Esophagus (tissue), 2 donors: Measurements from ENCODE around the gene CCDC60. TPM values are rescaled to one million over a fixed set of nuclear protein-coding genes. Genes with fewer than 3 reads are reported as not detected.

Source experiments
- H3K27ac ChIP-seq, 2 donors: one replicate each; pipeline ENCODE4 v1.5.1; 2013; ENCODE audit warnings: low read depth in 2 of 2, mild to moderate bottlenecking in 2 of 2, inconsistent platforms in 1 of 2, low read length in 1 of 2, moderate library complexity in 1 of 2
- H3K27me3 ChIP-seq, 2 donors: one replicate each; pipeline ENCODE4 v1.6.1; 2013; ENCODE audit warnings: low read length in 2 of 2, control low read depth in 1 of 2, mild to moderate bottlenecking in 1 of 2; ENCODE audit not compliant: insufficient read depth in 2 of 2, control insufficient read depth in 1 of 2
- H3K36me3 ChIP-seq, 2 donors: one replicate each; pipeline ENCODE4 v1.6.1; 2013; ENCODE audit warnings: low read length in 1 of 2; ENCODE audit not compliant: control insufficient read depth in 2 of 2, insufficient read depth in 2 of 2
- H3K4me1 ChIP-seq, 2 donors: one replicate each; pipeline ENCODE4 v1.6.1; 2013; ENCODE audit warnings: low read length in 1 of 2; ENCODE audit not compliant: control insufficient read depth in 2 of 2, insufficient read depth in 2 of 2
- H3K4me3 ChIP-seq, 2 donors: one replicate each; pipeline ENCODE4 v1.5.1; 2013; ENCODE audit warnings: low read length in 2 of 2, mild to moderate bottlenecking in 2 of 2, low read depth in 1 of 2, moderate library complexity in 1 of 2
- H3K9me3 ChIP-seq, 2 donors: one replicate each; pipeline ENCODE4 v1.6.1; 2013; ENCODE audit warnings: mild to moderate bottlenecking in 2 of 2, low read depth in 1 of 2, low read length in 1 of 2, moderate library complexity in 1 of 2; ENCODE audit not compliant: control insufficient read depth in 2 of 2, insufficient read depth in 1 of 2
- WGBS, 2 donors: extraction: QIAGEN DNeasy Blood & Tissue Kit; methylation state at CpG; one replicate each; pipeline ENCODE4 v1.1.7; 2013; 5-methylcytosine and 5-hydroxymethylcytosine counted together
- polyA plus RNA-seq, 2 donors: library from polyadenylated mRNA; stranded (reverse); fragments of 200-250 nt; gene quantifications; one replicate each; pipeline ENCODE4 v1.2.3, GENCODE V29; 2013
- donor health status: healthy with polysubstance abuse.
- donor health status: Bipolar disorder and iron deficiency.

The CCDC60 gene
- polyA plus RNA-seq, 2 donors, result 0.53 to 1.4 TPM

DNA sequence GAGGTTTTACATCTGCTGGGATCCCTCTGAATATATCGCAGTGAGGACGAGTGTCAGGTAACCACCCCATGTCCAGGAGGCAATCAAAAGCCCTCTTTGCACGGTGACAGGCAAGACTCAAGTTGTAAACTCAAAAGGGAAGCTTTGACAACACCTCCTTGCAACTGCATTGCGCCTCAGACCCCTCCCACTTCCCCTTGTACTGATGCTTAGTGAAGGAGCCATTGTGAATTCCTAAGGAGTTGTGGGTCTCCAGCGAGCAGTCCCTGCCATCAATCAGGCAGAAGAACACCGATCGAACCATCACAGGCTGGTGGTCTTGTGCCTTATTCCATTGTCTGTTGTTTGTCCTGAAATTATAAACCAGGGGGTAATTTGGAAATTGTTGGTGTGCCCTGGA, 112.6 kb downstream of the CCDC60 start:
- WGBS, 2 donors, result 47 to 58% methylated on average over 7 of the region's 7 CpGs
- Histone ChIP-seq H3K36me3 (no peaks in the 10 kb centered on the region), H3K4me3 (no peak overlapping the region), H3K9me3 (no peaks in the 10 kb centered on the region), H3K27ac (no peak overlapping the region), H3K27me3 (no peaks in the 10 kb centered on the region), H3K4me1 (peaks cover 0 to 2% of the 10 kb centered on the region in 2 donors)

DNA sequence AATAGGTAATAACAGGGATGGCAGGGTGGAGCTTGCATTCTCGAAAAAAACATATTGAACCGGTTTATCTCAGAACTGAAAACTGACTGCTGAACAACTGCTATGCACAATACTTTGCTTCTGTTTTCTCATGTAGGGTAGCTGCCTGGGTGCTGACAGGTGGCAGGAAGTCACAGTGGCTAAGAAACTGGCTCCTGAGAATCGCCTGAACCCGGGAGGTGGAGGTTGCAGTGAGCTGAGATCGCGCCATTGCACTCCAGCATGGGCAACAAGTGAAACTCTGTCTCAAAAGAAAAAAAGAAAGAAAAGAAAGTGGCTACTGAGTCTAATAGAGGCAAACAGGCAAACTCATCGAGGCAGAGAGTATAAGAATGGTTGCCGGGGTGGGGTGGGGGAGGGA, 113.1 kb downstream of the CCDC60 start:
- H3K27me3 ChIP-seq, result no peaks in the 10 kb centered on the region
- WGBS, 2 donors, result 62 to 70% methylated on average over 8 of the region's 8 CpGs
- H3K9me3 ChIP-seq, result no peaks in the 10 kb centered on the region
- no peak overlapping the region for H3K4me3 ChIP-seq
- H3K4me1 ChIP-seq, result peaks cover 0 to 2% of the 10 kb centered on the region in 2 donors
- no peaks in the 10 kb centered on the region for H3K36me3 ChIP-seq
- H3K27ac ChIP-seq, result no peak overlapping the region

DNA sequence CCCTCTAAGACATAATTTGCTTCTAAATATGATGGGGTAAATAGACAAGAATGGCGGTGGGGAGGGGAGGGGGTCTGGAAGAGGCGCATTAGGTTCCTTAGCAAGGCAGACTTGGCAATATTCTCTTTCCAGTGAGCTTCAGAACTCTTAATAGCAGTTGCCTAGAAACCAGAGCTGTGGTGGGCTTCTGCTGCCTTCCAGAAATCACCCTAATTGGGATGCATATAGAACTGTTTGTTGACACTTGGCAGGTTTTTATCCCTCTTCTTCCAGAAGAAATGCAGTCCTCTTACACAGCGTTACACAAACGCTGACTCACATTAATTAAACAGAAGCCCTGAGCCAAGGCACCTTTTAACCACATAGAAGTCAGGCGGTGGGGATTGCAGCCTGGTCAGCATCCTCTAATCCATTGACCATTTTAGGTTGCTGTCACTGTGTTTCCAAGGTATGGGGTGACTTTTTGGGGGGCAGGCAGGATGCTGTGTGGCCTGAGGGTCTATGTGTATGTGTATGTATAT, 114.1 kb downstream of the CCDC60 start:
- 41 to 49% methylated on average over 5 of the region's 5 CpGs for WGBS, 2 donors
- no peaks in the 10 kb centered on the region for H3K27me3 ChIP-seq

DNA sequence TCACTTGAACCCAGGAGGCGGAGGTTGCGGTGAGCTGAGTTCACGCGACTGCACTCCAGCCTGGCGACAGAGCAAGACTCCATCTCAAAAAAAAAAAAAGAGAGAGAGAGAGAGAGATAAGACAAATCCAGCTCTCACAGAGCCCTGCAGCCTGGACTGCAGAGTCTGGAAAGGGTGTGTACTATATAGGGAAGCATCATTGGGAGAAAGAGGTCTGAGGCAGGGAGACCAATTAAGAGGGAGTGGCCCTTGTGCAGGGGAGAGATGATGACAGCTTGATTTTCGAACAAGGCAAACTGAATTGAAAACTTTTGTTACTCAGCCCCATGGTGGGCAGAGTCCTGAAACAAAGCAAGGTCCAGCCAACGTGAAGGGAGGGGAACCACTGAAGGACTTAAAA, 116.2 kb downstream of the CCDC60 start:
- no peaks in the 10 kb centered on the region for H3K27me3 ChIP-seq
- H3K4me1 ChIP-seq, result peaks cover 0 to 2% of the 10 kb centered on the region in 2 donors
- H3K4me3 ChIP-seq, result no peak overlapping the region
- H3K36me3 ChIP-seq, result no peaks in the 10 kb centered on the region
- no peaks in the 10 kb centered on the region for H3K9me3 ChIP-seq
- H3K27ac ChIP-seq, result no peak overlapping the region
- 87 to 93% methylated on average over 7 of the region's 7 CpGs for WGBS, 2 donors

More for the DNA sequence above, 114.1 kb downstream of the CCDC60 start:
- no peaks in the 10 kb centered on the region for H3K36me3 ChIP-seq
- H3K9me3 ChIP-seq, result no peaks in the 10 kb centered on the region
- H3K27ac ChIP-seq, result no peak overlapping the region
- no peak overlapping the region for H3K4me3 ChIP-seq
- peaks cover 0 to 2% of the 10 kb centered on the region in 2 donors for H3K4me1 ChIP-seq

DNA sequence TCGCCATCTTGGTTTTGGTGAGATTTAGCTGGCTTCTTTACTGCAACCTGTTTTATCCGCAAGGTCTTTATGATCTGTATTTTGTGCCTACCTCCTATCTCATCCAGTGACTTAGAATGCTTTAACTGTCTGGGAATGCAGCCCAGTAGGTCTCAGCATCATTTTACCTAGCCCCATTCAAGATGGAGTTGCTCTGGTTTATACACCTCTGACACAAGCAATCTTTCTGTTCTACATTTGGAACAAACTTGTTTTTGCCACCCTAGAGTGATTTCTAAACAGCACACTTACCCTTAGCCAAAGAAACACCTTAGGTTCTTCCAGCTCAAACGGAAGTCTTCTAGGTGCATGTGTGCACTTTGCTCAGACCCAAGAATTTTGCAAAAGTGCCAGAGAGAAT, 122.3 kb downstream of the CCDC60 start:
- H3K9me3 ChIP-seq, result no peaks in the 10 kb centered on the region
- no peaks in the 10 kb centered on the region for H3K27me3 ChIP-seq
- WGBS, 2 donors, result 89 to 91% methylated on average over 3 of the region's 3 CpGs

DNA sequence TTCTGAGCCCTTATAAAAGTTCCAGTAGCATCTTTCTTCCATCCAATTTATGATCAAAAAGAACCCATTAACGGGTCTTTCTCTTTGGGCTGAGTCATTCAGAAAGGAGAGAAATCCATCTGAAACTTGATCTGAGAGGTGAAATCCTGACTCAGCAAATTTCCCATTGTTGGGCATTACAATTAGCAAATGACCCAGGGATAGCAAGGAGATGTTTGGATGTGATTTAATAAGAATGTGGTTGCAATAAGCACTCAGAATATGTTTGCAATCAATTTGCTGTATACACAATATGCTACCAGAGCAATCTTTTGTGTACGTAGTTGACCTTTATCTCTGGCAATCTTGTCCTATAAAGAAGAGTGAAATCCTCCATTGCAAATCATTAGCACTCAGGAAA, 122.7 kb downstream of the CCDC60 start:
- Histone ChIP-seq H3K36me3 (no peaks in the 10 kb centered on the region), H3K9me3 (no peaks in the 10 kb centered on the region), H3K4me3 (no peak overlapping the region), H3K27me3 (no peaks in the 10 kb centered on the region), H3K4me1 (no peaks in the 10 kb centered on the region), H3K27ac (no peak overlapping the region)
- 61 to 68% methylated on average over 2 of the region's 2 CpGs for WGBS, 2 donors

More for the DNA sequence above, 122.3 kb downstream of the CCDC60 start:
- Histone ChIP-seq H3K4me1 (no peaks in the 10 kb centered on the region), H3K36me3 (no peaks in the 10 kb centered on the region), H3K27ac (no peak overlapping the region), H3K4me3 (no peak overlapping the region)

DNA sequence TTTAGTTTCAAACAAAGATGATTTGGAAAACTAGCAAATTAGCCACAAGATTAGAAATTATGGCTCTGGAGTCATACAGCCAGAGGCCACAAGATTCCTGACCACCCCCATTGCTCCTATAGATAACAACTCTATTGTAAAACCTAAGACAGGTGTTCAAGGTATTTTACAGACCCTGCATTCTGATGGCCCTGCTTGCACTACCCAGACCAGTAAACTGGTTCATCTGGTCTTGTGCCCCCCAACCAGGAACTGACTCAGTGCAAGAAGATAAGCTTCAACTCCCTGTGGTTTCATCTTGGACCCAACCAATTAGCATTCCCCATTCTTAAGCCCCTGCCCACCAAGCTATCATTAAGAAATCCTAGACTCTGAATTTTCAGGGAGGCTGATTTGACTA, 125.0 kb downstream of the CCDC60 start:
- H3K27ac ChIP-seq, result no peak overlapping the region
- H3K27me3 ChIP-seq, result no peaks in the 10 kb centered on the region
- no peaks in the 10 kb centered on the region for H3K4me1 ChIP-seq
- no peak overlapping the region for H3K4me3 ChIP-seq
- H3K9me3 ChIP-seq, result no peaks in the 10 kb centered on the region
- no peaks in the 10 kb centered on the region for H3K36me3 ChIP-seq

DNA sequence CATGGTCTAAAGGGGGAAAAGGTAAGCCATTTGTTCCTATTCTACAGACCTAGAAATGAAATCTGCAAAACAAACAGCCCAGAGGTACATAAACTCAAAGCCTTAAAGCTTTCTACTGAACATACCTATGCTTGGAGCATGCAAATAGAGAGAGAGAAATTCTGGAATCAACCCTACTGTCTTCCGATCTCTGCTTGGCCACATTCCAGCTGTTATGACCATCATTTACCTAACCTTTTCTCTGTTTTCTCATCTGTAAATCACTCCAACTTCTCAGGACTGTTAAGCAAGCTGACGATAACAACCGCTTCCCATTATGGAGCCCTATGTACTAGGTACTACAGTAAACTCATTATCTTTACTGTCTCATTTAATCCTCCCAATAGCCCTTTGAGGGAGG, 126.3 kb downstream of the CCDC60 start:
- H3K36me3 ChIP-seq, result no peaks in the 10 kb centered on the region
- H3K9me3 ChIP-seq, result no peaks in the 10 kb centered on the region
- no peak overlapping the region for H3K27ac ChIP-seq
- WGBS, 2 donors, result 84 to 91% methylated on average over 3 of the region's 3 CpGs
- H3K4me3 ChIP-seq, result no peak overlapping the region
- no peaks in the 10 kb centered on the region for H3K27me3 ChIP-seq
- H3K4me1 ChIP-seq, result no peaks in the 10 kb centered on the region

DNA sequence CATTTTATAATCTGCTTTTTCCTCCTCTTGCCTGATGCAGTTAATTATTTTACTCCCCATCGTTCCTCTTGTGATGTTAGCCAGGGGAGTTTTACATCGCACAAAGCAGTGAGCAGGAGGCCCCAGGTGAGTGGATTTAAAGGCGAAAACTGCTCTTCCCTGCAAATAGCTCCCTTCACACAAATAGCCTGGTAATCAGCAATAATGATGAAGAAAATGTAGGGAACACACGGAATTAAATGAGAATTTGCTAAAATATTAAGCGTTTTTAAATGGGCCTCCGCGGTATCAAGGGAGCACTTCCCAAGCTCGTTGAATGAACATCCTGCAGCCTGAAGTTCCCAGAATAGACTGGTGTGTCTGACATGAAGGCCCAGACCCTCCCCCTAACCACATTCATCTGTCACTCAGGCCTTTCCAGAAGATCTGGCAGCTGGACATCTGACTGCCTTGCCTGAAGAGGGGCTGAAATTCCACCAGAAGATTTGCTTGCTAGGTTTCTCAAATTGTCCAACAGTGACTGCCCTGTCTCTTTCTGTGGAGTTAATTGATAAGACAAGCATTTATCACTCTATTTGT, 127.2 kb downstream of the CCDC60 start:
- H3K27me3 ChIP-seq, result no peaks in the 10 kb centered on the region
- H3K4me1 ChIP-seq, result no peaks in the 10 kb centered on the region
- no peak overlapping the region for H3K4me3 ChIP-seq
- H3K36me3 ChIP-seq, result no peaks in the 10 kb centered on the region
- H3K9me3 ChIP-seq, result no peaks in the 10 kb centered on the region
- H3K27ac ChIP-seq, result no peak overlapping the region
- 77 to 79% methylated on average over 8 of the region's 8 CpGs for WGBS, 2 donors

DNA sequence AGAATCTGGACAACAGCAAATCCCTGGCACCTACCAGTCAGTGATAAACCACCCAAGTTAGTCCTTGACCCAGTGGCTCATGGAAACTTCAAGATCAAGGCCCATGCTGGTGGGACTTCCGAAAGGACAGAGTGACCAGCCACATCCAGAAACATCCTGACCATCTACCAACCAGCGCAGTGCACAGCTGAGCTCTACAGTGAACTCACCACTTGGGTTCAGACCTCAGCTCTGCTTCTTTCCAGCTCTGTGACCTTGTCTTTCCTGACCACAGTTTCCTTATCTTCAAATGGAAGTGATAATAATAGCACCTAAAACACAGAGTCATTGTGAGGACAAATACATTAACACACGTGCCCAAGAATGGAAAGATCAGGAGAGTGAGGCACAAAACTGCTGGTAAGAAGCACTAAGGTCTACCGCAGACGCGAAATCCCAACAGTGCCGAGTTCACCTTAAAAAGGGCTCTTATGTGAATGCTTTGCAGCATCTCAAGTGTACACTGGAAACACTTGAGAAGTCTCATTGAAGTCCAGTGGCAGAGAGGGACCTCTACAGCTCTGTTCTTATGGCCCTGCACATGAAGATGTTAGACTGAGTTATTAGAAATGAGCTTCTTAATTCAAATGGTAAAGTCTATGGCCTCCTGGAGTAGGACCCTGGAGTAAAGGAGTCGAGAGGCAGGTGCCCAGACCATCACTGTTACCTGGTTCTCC, 128.8 kb downstream of the CCDC60 start:
- Histone ChIP-seq H3K4me1 (no peaks in the 10 kb centered on the region), H3K36me3 (no peaks in the 10 kb centered on the region), H3K4me3 (no peak overlapping the region), H3K27ac (no peak overlapping the region), H3K27me3 (no peaks in the 10 kb centered on the region), H3K9me3 (no peaks in the 10 kb centered on the region)
- WGBS, 2 donors, result 79 to 83% methylated on average over 8 of the region's 8 CpGs
